Cardiac septum (tissue), 1 donor: ENCODE results near the gene PLA1A. TPM values are rescaled to one million over a fixed set of nuclear protein-coding genes. Genes with fewer than 3 reads are reported as not detected.

ENCODE experiments used
- DNase-seq: peaks from one replicate; pipeline ENCODE4 v3.0.0-alpha.2; 2020; ENCODE audit warnings: low spot score
- intact Hi-C: fragments of 100-400 bp; cut with DNase I; formaldehyde crosslinking; loops from one replicate; pipeline ENCODE4 v1.14.0; 2022
- total RNA-seq: library from RNA; stranded (reverse); fragmentation: NEBNext Ultra II Directional; extraction: Animal tissue kit (Norgen Biotek cat#: 25700); gene quantifications from one replicate; pipeline ENCODE4 v1.2.1, GENCODE V29; 2021
- donor health status: DM: no; HTN: no; CAD: no.

PLA1A gene
- total RNA-seq, 1 donor from 2014 or later: 2.0 TPM

GRCh38 chr3:119630128-119630879 lies 32.6 kb downstream of the PLA1A start:
- intact Hi-C loops: loop anchor here (10.0 kb wide), 1 partner anchor 56 kb away; the partner anchor contains the start of gene ADPRH
- no peak for DNase-seq

DNA sequence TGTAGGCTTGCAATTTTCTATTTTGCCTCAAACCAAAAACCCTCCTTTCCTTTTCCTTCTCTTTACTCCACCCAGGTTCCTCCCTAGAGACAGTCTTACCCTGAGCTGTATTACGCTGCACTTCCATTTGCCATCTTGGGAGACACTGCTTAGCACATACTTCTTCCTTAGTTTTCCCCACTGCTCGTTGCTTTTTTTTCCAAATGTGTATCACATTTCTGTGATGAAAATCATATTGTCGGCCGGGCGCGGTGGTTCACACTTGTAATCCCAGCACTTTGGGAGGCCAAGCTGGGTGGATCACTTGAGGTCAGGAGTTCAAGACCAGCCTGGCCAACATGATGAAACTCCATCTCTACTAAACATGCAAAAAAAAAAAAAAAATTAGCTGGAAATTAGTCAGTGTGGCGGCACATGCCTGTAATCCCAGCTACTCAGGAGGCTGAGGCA lies 33.2 kb downstream of the PLA1A start:
- DNase-seq: no peak
- intact Hi-C loops: loop anchor here (10.0 kb wide), 1 partner anchor 56 kb away; the partner anchor contains the start of gene ADPRH

GRCh38 chr3:119631516-119631915 lies 33.8 kb downstream of the PLA1A start:
- no peak for DNase-seq
- intact Hi-C loops: loop anchor here (10.0 kb wide), 1 partner anchor 57 kb away; the partner anchor contains the start of gene ADPRH

DNA sequence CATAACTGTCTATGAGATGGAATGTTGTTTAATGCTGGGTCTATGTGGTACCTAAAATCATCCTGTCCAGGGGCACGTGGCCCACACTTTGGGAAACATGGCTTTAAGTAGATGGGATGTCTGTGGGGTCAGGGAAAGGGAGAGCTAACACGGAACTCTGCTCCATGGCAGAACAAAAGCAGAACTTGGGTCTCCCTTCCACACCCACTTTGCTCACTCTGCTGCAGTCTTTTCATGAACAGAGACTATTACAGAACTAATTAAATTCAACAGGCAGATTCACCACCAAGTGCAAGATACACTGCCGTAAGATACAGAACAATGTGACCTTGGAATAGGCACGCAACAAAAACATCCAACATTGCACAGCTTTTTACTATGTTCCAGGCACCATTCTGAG lies 34.5 kb downstream of the PLA1A start:
- no peak for DNase-seq
- intact Hi-C loops: loop anchor here (10.0 kb wide), 1 partner anchor 57 kb away; the partner anchor contains the start of gene ADPRH

DNA sequence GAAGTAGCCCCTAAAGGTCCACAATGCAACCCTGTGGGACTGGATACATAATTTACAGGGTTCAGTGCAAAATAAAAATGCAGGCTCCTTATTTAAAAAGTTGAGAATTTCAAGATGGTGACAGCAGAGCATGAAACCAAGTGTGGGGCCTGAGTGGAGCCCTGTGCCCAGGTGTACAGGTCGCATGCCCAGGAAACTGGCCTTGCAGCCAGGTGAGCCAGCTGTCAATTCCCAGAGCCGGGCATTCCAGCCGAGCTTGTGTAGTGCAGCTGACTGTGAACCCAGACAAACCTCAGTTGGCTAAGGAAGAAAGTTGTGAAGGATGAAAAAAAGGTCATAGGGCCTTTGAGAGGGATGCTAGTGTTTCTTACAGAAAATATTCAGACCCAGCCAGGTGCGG lies 35.1 kb downstream of the PLA1A start:
- DNase-seq: no peak
- intact Hi-C loops: loop anchor here (10.0 kb wide), 1 partner anchor 58 kb away; the partner anchor contains the start of gene ADPRH

DNA sequence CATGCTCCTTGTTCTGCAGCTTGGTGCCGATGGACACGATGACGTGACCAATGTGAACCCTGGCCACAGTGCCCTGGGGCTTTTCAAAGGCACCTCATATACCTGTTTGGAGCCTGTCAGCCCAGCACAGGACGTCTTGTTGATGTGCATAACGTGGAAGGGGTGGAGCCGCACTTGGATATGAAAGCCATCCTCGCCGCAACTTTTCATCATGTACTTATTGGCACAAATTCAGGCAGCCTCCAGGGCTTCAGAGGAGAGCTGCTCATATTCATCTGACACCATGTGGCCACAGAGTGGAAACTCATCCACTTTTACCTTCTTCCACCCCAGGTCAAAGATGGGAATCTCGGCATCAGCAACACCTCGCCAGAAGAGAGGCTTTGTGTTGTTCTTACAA lies 38.0 kb downstream of the PLA1A start:
- no peak for DNase-seq
- intact Hi-C loops: loop anchor here (2.0 to 10.0 kb wide), 3 partner anchors 17 to 61 kb away; partner anchors contain the start of gene ADPRH

GRCh38 chr3:119636249-119636648 lies 38.6 kb downstream of the PLA1A start:
- DNase-seq: no peak
- intact Hi-C loops: loop anchor here (2.0 to 10.0 kb wide), 2 partner anchors 17 to 61 kb away; partner anchors contain the start of gene ADPRH

GRCh38 chr3:119636891-119637611 lies 39.4 kb downstream of the PLA1A start:
- intact Hi-C loops: loop anchor here (2.0 to 10.0 kb wide), 2 partner anchors 16 to 62 kb away; partner anchors contain the start of gene ADPRH

DNA sequence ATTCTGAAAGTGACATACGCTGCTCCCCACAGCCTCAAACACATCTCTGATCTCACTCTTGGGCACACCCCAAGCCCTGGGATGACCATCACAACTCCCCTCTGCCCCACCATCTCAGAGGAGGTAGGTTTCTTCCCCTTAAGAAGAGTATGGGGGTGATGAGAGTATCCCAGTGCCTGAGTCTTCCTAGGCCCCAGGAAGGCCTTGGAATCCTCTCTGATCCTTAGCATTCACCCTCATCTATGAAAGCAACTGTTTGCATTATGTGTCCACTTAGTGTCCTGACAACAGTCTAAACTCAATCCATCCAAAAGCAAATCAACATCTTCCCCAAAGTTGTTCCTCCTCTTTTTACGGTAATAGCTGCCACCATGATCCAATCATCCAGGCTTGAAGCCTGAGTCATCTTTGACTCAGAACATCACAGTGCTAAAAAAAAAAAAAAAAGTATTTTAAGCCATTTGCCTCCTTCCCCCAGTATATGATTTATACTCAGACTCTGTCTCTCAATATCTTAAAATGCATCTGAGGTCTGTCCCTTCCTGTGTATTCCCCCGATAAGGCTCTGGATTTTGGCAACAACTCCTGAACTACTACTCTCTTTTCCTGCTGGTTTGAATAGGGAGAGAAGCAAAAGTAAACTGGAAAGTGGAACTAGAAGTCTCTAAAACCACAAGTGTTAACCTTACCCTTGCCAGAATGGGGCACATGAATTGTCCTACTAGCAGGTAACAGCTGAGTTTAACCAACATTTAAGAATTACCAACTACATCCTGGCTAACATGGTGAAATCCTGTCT lies 40.2 kb downstream of the PLA1A start:
- no peak for DNase-seq
- intact Hi-C loops: loop anchor here (2.0 to 10.0 kb wide), 3 partner anchors 15 to 63 kb away; partner anchors contain the start of genes ADPRH and COX17

More at GRCh38 chr3:119636891-119637611, 39.4 kb downstream of the PLA1A start:
- DNase-seq: no peak

GRCh38 chr3:119639494-119640350 lies 42.0 kb downstream of the PLA1A start:
- DNase-seq: no peak
- intact Hi-C loops: loop anchor here (2.0 to 10.0 kb wide), 2 partner anchors 37 to 65 kb away; partner anchors contain the start of genes ADPRH and COX17

GRCh38 chr3:119641416-119641815 lies 43.7 kb downstream of the PLA1A start:
- DNase-seq: no peak
- intact Hi-C loops: no loop called here

DNA sequence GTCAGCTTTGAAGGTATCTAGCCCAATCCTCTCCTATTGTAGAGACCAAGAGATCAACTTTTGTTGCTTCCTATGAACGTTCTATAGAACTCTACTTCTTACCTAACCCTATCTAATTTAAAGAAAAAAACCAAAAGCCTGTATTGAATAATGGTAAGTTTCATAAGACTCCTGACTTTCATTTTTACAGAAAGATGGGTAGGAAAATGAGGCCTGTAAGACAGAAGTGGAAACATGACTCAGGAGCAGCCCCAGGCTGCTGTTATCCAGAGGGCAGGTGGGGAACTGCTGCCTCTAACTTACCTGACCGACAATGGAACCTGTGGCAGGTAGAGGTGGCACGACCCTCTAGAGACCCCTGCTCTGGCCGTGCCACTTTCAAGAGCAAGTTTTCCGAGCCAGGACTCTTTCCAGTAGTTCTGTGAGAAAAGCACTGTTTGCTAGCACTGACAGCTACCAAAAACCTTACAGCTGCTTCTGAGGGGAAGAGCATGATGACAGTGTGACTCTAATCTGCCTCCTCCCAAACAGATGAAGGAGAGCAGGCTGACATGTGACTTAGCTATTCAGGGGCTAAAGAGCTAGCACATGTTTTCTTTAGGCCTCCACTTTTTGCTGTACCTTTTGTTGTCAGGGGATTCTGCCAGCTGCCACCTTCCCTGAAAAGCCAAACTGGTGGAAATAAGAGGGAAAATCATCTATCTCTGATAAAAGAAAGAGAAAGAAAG lies 45.2 kb downstream of the PLA1A start:
- intact Hi-C loops: no loop called here
- DNase-seq: no peak

- intact Hi-C loops: no loop called here
- no peak for DNase-seq
Observed at GRCh38 chr3:119643528-119643927, 45.8 kb downstream of the PLA1A start.

DNA sequence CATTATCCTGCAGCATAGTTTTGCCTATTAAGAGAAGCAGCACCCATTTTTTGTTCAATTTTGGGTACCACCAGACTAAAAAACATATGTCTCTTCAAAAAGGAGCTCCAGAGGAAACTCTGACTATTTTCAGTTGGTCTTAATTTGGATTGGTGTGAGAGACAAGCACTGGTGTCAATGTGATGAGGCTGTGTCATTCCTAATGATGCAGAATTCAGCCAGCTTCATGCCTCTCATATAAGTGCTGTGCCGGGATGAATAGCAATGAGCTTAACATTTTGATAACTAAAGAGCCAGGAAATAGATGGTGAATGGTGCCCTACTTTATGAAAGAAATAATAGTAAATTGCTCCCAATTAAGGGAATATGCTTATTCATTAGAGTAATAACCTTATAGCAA lies 46.8 kb downstream of the PLA1A start:
- DNase-seq: no peak
- intact Hi-C loops: no loop called here

DNA sequence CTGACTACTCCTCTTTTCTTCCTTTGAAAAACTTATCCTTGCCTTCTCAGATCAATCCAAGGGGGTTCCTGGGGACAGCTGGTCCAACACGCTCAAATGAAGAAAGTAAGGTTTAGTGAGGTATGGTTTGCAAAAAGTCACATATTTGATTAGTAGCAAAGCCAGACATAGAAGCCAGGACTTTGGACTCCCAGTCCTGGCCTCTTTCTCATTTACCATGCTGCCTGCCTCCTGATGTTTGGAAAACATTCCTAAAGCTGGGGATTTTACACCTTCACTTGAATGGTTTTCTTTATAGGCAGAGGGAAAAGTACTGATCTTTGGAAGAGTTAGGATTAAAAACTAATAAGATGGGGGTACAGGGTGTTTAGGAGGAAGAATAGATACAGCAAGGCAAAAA lies 48.1 kb downstream of the PLA1A start:
- DNase-seq: no peak
- intact Hi-C loops: no loop called here

DNA sequence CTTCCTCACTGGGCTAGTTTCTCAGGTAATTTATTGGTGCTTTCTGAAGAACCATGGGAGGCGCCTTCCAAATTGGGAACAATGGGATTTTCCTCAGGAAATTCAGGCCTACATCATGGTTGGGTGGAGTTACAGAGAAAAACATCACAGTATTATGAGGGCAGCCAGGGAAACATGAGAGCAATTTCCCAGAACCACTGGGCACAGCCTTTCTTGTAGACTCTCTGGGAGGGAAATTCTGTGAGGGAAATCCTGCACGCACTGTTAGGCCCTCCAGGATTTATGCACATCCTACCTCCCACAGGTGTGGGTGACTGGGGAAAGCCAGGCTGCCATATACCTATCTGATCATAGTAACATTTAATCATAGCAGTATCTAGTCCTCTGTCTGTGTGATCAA lies 49.5 kb downstream of the PLA1A start:
- DNase-seq: no peak
- intact Hi-C loops: no loop called here

- no peak for DNase-seq
- intact Hi-C loops: no loop called here
Observed at GRCh38 chr3:119647843-119648575, 50.3 kb downstream of the PLA1A start.
